ENCODE measurements around the gene COL12A1. TPM values are rescaled to one million over a fixed set of nuclear protein-coding genes. Genes with fewer than 3 reads are reported as not detected.

COL12A1 gene
- total and polyA plus RNA-seq, 9 of the 15 experiments (the other 6 are each of a cell fraction or from before 2014, with no cell fraction given), result 0.11 TPM; not detected in 8

DNA sequence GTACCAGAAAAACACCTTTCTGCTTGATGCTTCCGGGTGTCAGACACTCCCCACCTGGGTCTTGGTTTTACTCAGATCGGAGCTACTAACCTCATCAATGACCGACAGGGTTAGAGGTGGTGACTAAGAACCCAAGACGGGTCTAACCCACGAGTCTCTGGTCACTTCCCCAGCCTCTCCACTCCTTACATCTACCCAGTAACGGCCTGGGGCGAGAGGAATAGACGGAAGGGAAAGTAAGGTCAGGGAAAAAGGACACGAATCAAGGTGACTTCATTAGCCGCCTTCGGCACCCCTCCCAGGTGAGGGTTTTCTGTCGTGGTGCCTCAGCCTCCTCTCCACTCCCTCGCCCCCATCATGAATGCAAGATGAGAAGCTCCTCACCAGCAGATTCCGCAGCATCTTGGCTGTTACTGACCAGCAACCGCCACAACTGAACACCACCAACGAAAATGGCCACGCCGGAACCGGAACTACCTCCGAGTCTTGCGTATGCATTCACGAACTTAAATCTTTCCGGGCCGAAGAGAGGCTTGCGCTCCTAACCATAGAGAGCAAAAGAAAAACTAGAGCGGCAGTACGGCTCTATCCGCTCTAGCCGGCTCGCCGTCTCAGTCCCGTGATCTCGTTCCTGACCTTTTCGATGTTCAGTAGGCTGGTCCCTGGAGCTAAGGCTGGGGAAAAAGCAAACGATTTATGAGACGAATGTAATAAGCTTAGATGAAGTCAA is 37.6 kb upstream of the COL12A1 start, which contains the start of gene COX7A2 (continued):
- TF ChIP-seq, protein P1, sequence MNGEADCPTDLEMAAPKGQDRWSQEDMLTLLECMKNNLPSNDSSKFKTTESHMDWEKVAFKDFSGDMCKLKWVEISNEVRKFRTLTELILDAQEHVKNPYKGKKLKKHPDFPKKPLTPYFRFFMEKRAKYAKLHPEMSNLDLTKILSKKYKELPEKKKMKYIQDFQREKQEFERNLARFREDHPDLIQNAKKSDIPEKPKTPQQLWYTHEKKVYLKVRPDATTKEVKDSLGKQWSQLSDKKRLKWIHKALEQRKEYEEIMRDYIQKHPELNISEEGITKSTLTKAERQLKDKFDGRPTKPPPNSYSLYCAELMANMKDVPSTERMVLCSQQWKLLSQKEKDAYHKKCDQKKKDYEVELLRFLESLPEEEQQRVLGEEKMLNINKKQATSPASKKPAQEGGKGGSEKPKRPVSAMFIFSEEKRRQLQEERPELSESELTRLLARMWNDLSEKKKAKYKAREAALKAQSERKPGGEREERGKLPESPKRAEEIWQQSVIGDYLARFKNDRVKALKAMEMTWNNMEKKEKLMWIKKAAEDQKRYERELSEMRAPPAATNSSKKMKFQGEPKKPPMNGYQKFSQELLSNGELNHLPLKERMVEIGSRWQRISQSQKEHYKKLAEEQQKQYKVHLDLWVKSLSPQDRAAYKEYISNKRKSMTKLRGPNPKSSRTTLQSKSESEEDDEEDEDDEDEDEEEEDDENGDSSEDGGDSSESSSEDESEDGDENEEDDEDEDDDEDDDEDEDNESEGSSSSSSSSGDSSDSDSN (IDR thresholded peaks at IDR 0.05; ENCODE audit: borderline replicate concordance in 1 of 2, low read depth in 2 of 2, low read length in 2 of 2), result 0 out of 4 replicates have a peak, but pooled peaks of 1 of the 2 experiments have one; percentile 55
- TF ChIP-seq HIVEP1 (CRISPR knock-in tag; IDR thresholded peaks at IDR 0.05), result no peak
- TF ChIP-seq, protein P2, sequence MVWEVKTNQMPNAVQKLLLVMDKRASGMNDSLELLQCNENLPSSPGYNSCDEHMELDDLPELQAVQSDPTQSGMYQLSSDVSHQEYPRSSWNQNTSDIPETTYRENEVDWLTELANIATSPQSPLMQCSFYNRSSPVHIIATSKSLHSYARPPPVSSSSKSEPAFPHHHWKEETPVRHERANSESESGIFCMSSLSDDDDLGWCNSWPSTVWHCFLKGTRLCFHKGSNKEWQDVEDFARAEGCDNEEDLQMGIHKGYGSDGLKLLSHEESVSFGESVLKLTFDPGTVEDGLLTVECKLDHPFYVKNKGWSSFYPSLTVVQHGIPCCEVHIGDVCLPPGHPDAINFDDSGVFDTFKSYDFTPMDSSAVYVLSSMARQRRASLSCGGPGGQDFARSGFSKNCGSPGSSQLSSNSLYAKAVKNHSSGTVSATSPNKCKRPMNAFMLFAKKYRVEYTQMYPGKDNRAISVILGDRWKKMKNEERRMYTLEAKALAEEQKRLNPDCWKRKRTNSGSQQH (CRISPR knock-in tag; IDR thresholded peaks at IDR 0.05), result no peak
- TF ChIP-seq, protein P3, sequence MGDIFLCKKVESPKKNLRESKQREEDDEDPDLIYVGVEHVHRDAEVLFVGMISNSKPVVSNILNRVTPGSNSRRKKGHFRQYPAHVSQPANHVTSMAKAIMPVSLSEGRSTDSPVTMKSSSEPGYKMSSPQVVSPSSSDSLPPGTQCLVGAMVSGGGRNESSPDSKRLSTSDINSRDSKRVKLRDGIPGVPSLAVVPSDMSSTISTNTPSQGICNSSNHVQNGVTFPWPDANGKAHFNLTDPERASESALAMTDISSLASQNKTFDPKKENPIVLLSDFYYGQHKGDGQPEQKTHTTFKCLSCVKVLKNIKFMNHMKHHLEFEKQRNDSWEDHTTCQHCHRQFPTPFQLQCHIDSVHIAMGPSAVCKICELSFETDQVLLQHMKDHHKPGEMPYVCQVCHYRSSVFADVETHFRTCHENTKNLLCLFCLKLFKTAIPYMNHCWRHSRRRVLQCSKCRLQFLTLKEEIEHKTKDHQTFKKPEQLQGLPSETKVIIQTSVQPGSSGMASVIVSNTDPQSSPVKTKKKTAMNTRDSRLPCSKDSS (IDR thresholded peaks at IDR 0.05; ENCODE audit: low read depth, partially characterized antibody), result no peak
- no peak for TF ChIP-seq FOS (IDR thresholded peaks at IDR 0.05; ENCODE audit: extremely low read depth, insufficient read length)
- peak; percentile 93 for TF ChIP-seq CC2D1A (IDR thresholded peaks at IDR 0.05)
- TF ChIP-seq GTF2E2 (tag; IDR thresholded peaks at IDR 0.05), result peak; percentile 91
- no peak for TF ChIP-seq IRF2 (CRISPR knock-in tag; IDR thresholded peaks at IDR 0.05)
- TF ChIP-seq ZNF347 (CRISPR knock-in tag; IDR thresholded peaks at IDR 0.05; ENCODE audit: low read depth), result no peak
- peak; percentile 92 for TF ChIP-seq TAF9B (IDR thresholded peaks at IDR 0.05; ENCODE audit: partially characterized antibody)
- no peak for TF ChIP-seq SNRNP70 (optimal IDR thresholded peaks at IDR 0.05; ENCODE audit: low read depth, low read length)
- no peak for TF ChIP-seq EGR1 (conservative IDR thresholded peaks at IDR 0.05)
- no peak for TF ChIP-seq RBM15 (IDR thresholded peaks at IDR 0.05; ENCODE audit: insufficient read depth, low read length)
- 0 out of 2 replicates have a peak, but pooled peaks have one; percentile 17 for TF ChIP-seq RNF2 (IDR thresholded peaks at IDR 0.05)
- TF ChIP-seq XRCC4 (IDR thresholded peaks at IDR 0.05; ENCODE audit: extremely low read depth, insufficient read depth, insufficient read length), result no peak
- TF ChIP-seq, protein P4, sequence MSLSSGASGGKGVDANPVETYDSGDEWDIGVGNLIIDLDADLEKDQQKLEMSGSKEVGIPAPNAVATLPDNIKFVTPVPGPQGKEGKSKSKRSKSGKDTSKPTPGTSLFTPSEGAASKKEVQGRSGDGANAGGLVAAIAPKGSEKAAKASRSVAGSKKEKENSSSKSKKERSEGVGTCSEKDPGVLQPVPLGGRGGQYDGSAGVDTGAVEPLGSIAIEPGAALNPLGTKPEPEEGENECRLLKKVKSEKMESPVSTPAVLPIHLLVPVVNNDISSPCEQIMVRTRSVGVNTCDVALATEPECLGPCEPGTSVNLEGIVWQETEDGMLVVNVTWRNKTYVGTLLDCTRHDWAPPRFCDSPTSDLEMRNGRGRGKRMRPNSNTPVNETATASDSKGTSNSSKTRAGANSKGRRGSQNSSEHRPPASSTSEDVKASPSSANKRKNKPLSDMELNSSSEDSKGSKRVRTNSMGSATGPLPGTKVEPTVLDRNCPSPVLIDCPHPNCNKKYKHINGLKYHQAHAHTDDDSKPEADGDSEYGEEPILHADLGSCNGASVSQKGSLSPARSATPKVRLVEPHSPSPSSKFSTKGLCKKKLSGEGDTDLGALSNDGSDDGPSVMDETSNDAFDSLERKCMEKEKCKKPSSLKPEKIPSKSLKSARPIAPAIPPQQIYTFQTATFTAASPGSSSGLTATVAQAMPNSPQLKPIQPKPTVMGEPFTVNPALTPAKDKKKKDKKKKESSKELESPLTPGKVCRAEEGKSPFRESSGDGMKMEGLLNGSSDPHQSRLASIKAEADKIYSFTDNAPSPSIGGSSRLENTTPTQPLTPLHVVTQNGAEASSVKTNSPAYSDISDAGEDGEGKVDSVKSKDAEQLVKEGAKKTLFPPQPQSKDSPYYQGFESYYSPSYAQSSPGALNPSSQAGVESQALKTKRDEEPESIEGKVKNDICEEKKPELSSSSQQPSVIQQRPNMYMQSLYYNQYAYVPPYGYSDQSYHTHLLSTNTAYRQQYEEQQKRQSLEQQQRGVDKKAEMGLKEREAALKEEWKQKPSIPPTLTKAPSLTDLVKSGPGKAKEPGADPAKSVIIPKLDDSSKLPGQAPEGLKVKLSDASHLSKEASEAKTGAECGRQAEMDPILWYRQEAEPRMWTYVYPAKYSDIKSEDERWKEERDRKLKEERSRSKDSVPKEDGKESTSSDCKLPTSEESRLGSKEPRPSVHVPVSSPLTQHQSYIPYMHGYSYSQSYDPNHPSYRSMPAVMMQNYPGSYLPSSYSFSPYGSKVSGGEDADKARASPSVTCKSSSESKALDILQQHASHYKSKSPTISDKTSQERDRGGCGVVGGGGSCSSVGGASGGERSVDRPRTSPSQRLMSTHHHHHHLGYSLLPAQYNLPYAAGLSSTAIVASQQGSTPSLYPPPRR (CRISPR knock-in tag; IDR thresholded peaks at IDR 0.05; ENCODE audit: borderline replicate concordance), result 0 out of 2 replicates have a peak, but pooled peaks have one; percentile 70
- TF ChIP-seq ARNT (IDR thresholded peaks at IDR 0.05), result peak in 1 of 2 experiments; percentile 19; a peak in 1 of 4 replicates
- no peak for TF ChIP-seq ILF3 (IDR thresholded peaks at IDR 0.05; ENCODE audit: borderline replicate concordance)

All from K562 (cell line).